Measurements from ENCODE around the gene HBEGF.

- TF ChIP-seq CTCF (optimal IDR thresholded peaks at IDR 0.05 in 1 of 3, IDR thresholded peaks at IDR 0.05 in 1 of 3, conservative IDR thresholded peaks at IDR 0.05 in 1 of 3; ENCODE audit: extremely low read depth in 1 of 3, insufficient read depth in 2 of 3, low read length in 3 of 3): no peak
- no peak for TF ChIP-seq EZH2 (IDR thresholded peaks at IDR 0.05; ENCODE audit: low read length)
Observed at GRCh38 chr5:140294753-140295152, 51.6 kb downstream of the HBEGF start.

All from keratinocyte (primary cell).